Colonic mucosa (tissue), 4 donors: Measurements from ENCODE around the gene RANBP17. TPM values are rescaled to one million over a fixed set of nuclear protein-coding genes. Genes with fewer than 3 reads are reported as not detected.

Experiments
- DNase-seq: peaks from one replicate; pipeline ENCODE4 v3.0.0-alpha.2; 2020
- H3K27ac ChIP-seq: fragments of 200-600 bp; one replicate; pipeline ENCODE4 v1.8.0; 2021
- H3K27me3 ChIP-seq: fragments of 200-600 bp; one replicate; pipeline ENCODE4 v1.8.0; 2021
- H3K36me3 ChIP-seq: fragments of 200-600 bp; one replicate; pipeline ENCODE4 v1.8.0; 2021
- H3K4me1 ChIP-seq: fragments of 200-600 bp; one replicate; pipeline ENCODE4 v1.8.0; 2021; ENCODE audit warnings: mild to moderate bottlenecking
- H3K4me3 ChIP-seq: fragments of 200-600 bp; one replicate; pipeline ENCODE4 v1.8.0; 2021
- H3K9ac ChIP-seq, 2 donors: one replicate each; pipeline ENCODE4 v1.7.0; 2013; ENCODE audit warnings: control low read depth in 2 of 2, low read depth in 2 of 2, low read length in 2 of 2
- H3K9me3 ChIP-seq: fragments of 200-600 bp; one replicate; pipeline ENCODE4 v1.8.0; 2021
- CTCF ChIP-seq: fragments of 200-600 bp; IDR thresholded peaks from one replicate; pipeline ENCODE4 v1.8.0; 2022; ENCODE audit warnings: antibody characterized with exemption, mild to moderate bottlenecking
- intact Hi-C: fragments of 100-400 bp; cut with DNase I; formaldehyde crosslinking; loops from one replicate; pipeline ENCODE4 v1.14.1; 2022
- total RNA-seq, 2 donors: library from RNA; stranded (reverse); fragmentation: NEBNext Ultra II Directional in 1 of 2; extraction: Animal tissue kit (Norgen Biotek cat#: 25700) in 1 of 2; gene quantifications; one replicate each; pipeline ENCODE4 v1.2.1, GENCODE V29; 2021
- donor health status: healthy.
- donor health status: DM: no; HTN: no; CAD: no.
- donor health status: DM: no; HTN: no; CAD: no.

The RANBP17 gene
- total RNA-seq, 2 donors from 2014 or later, result 7.9 to 9.4 TPM

- H3K27ac ChIP-seq, result no peak overlapping the region
- no peaks in the 10 kb centered on the region for H3K9me3 ChIP-seq
- no peak overlapping the region for H3K4me3 ChIP-seq
- H3K4me1 ChIP-seq, result no peaks in the 10 kb centered on the region
- H3K36me3 ChIP-seq, result no peaks in the 10 kb centered on the region
- DNase-seq, result no peak
- no peak overlapping the region for H3K9ac ChIP-seq
- no peaks in the 10 kb centered on the region for H3K27me3 ChIP-seq
- no peak for TF ChIP-seq CTCF
- intact Hi-C loops, result no loop called here
Observed at GRCh38 chr5:171226864-171227263, 365.0 kb downstream of the RANBP17 start.

GRCh38 chr5:171236651-171237050, 374.8 kb downstream of the RANBP17 start:
- no peak for TF ChIP-seq CTCF
- no peaks in the 10 kb centered on the region for H3K9me3 ChIP-seq
- intact Hi-C loops, result no loop called here

GRCh38 chr5:171242521-171242920, 380.7 kb downstream of the RANBP17 start:
- intact Hi-C loops, result no loop called here
- DNase-seq, result no peak
- H3K9me3 ChIP-seq, result no peaks in the 10 kb centered on the region
- no peak overlapping the region for H3K9ac ChIP-seq
- H3K4me3 ChIP-seq, result no peak overlapping the region
- no peak for TF ChIP-seq CTCF
- H3K36me3 ChIP-seq, result no peaks in the 10 kb centered on the region
- H3K27ac ChIP-seq, result no peak overlapping the region
- H3K27me3 ChIP-seq, result no peaks in the 10 kb centered on the region
- H3K4me1 ChIP-seq, result no peaks in the 10 kb centered on the region

More at GRCh38 chr5:171236651-171237050, 374.8 kb downstream of the RANBP17 start:
- Histone ChIP-seq H3K27ac (no peak overlapping the region), H3K27me3 (no peaks in the 10 kb centered on the region), H3K4me3 (no peak overlapping the region), H3K36me3 (no peaks in the 10 kb centered on the region), H3K4me1 (no peaks in the 10 kb centered on the region), H3K9ac (no peak overlapping the region)
- no peak for DNase-seq

GRCh38 chr5:171246231-171246630, 384.4 kb downstream of the RANBP17 start:
- Histone ChIP-seq H3K9ac (no peak overlapping the region), H3K27me3 (no peaks in the 10 kb centered on the region), H3K9me3 (no peaks in the 10 kb centered on the region), H3K27ac (no peak overlapping the region), H3K36me3 (no peaks in the 10 kb centered on the region), H3K4me1 (no peaks in the 10 kb centered on the region), H3K4me3 (no peak overlapping the region)
- TF ChIP-seq CTCF, result no peak
- intact Hi-C loops, result no loop called here
- no peak for DNase-seq

GRCh38 chr5:171249460-171249859, 387.6 kb downstream of the RANBP17 start:
- no peaks in the 10 kb centered on the region for H3K27me3 ChIP-seq
- no peak for TF ChIP-seq CTCF
- no peaks in the 10 kb centered on the region for H3K9me3 ChIP-seq
- no peak for DNase-seq
- no peak overlapping the region for H3K27ac ChIP-seq
- no peaks in the 10 kb centered on the region for H3K36me3 ChIP-seq
- H3K4me3 ChIP-seq, result no peak overlapping the region
- intact Hi-C loops, result no loop called here
- no peak overlapping the region for H3K9ac ChIP-seq
- H3K4me1 ChIP-seq, result no peaks in the 10 kb centered on the region

GRCh38 chr5:171250738-171251137, 388.9 kb downstream of the RANBP17 start:
- intact Hi-C loops, result no loop called here
- Histone ChIP-seq H3K27ac (no peak overlapping the region), H3K4me3 (no peak overlapping the region), H3K27me3 (no peaks in the 10 kb centered on the region), H3K9ac (no peak overlapping the region), H3K4me1 (no peaks in the 10 kb centered on the region), H3K36me3 (no peaks in the 10 kb centered on the region), H3K9me3 (no peaks in the 10 kb centered on the region)
- TF ChIP-seq CTCF, result no peak
- no peak for DNase-seq
